HG03432 (cell line): ENCODE results near the gene CPEB4.

Source experiments
- ATAC-seq: cut with Tn5 transposase; IDR thresholded peaks from one replicate; pipeline ENCODE4 v1.9.1; 2021; ENCODE audit warnings: mild to moderate bottlenecking, moderate library complexity; ENCODE audit not compliant: unreplicated experiment

The CPEB4 gene

GRCh38 chr5:173941102-173941501 lies 53.0 kb downstream of the CPEB4 start:
- no peak for ATAC-seq

DNA sequence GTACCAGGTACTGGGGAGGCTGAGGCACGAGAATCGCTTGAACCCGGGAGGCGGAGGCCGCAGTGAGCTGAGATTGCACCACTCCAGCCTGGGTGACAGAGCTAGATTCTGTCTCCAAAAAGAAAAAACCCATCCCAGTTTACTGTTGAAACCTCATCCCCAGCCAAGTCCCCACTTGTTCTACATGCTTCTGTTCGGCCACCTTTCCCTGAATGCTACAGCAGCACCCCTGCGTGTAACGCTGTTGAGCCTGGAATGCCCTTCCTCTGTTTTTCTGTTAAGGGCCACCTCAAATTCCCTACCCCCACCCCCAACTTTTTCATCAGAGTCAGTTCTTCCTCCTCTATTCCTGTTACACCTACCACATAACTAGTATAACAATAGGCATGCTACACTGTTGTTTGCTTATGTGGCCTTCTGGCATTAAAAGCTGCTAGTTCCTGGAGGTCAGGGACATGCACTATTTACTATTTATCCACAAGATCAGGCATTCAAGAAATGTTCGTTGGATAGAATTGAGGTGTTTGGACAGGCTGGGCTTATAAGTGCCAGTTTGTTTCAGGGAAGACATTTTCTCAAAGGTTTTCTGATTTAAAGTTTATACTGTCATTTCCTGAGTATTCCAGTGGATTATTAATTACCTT lies 53.7 kb downstream of the CPEB4 start:
- ATAC-seq, result no peak

- ATAC-seq, result no peak
Measured at GRCh38 chr5:173944511-173944910, 56.4 kb downstream of the CPEB4 start.

GRCh38 chr5:173945160-173945559 lies 57.0 kb downstream of the CPEB4 start:
- ATAC-seq, result no peak

- ATAC-seq, result no peak
Measured at GRCh38 chr5:173946323-173946722, 58.2 kb downstream of the CPEB4 start.

GRCh38 chr5:173950829-173951228 lies 62.7 kb downstream of the CPEB4 start:
- ATAC-seq, result no peak

- ATAC-seq, result no peak
Measured at GRCh38 chr5:173953528-173954090, 65.5 kb downstream of the CPEB4 start.

DNA sequence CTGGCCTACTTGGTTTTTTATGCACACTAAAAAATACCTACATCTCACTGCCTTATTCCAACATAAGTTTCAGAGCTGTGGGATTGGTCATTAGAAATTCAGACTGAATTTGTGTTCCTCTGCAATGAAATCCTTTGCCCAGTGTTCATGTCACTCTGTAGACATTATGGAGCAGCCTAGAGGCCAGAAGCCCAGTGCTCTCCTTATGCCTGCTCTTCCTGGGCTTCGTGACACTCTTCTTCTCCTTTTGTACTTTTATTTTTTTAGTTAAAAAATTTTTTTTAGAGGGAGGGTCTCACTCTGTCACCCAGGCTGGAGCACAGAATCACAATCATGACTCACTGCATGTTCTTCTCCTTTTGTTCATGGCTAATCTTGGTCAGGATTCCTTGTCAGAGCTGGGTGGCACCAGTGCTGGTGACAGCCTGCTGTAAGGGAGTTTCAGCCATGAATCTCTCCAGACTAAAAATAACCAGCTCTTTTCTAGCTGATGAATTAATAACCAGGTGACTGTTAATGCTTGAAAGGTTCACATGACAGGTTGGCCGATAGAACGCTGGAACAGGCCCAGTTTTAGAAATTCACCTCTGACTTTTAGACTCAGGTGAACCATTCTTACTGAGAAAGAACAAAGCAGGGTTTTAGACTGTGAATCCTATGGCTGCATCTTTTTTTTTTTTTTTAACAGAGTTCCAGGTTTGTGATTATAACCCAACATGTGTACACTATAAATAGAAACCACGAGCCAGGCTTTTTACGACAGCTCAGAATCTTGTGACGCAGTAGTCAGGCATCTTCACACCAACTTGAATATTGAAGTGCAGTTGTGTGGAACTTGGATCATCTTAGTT lies 66.7 kb downstream of the CPEB4 start:
- ATAC-seq, result no peak

DNA sequence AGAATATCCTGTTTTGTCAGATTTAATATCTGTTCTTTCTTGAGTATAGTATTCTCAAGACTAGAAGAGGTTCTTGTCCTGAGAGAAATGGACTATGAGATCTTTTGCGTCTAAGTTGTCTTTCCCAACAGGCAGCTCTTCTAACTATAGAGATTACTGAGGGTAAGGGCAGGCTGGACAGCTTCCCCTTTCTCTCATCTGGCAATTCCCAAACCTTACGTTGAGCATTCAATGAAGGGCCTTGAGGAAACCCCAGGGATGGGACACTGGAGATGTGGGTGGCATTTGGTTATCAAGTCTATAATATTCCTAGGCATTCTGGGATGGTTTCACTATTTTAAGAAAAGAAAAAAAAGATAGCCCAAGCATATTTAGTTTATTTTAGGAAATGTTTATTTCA lies 72.8 kb downstream of the CPEB4 start:
- no peak for ATAC-seq

- no peak for ATAC-seq
Measured at GRCh38 chr5:173961418-173961817, 73.3 kb downstream of the CPEB4 start.

- ATAC-seq, result no peak
Measured at GRCh38 chr5:173962436-173962972, 74.4 kb downstream of the CPEB4 start.

DNA sequence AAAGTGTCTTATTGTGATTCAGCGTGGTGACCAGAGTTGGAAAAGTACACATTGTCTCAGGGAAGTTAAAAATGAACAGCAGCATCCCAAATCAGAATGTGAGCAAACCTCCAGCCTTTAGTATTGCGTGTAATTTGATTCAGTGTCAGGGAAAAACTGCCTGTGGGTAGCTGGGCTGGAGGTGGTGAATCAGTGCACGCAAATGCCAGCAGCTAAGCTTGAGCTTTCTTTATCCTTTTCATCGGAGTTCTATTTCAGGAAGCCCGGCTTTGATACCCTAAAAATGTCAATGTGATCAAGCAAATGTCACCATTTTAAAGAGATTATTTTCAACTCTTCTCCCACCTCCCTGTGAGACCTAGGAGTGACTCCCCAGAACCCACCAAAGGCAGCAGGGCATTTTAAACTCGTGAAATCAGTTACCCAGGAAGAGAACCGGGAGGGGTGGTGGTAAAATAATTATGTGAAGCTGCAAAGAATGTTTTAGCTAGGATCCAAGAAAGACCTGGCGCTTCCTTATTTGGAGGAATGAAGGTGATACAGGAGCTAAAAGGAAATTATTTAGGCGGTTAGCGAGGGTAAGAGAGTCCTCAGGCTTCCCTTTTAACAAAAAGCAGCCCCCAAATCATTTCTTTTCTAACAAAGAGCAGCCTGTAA lies 75.2 kb downstream of the CPEB4 start:
- ATAC-seq, result no peak

DNA sequence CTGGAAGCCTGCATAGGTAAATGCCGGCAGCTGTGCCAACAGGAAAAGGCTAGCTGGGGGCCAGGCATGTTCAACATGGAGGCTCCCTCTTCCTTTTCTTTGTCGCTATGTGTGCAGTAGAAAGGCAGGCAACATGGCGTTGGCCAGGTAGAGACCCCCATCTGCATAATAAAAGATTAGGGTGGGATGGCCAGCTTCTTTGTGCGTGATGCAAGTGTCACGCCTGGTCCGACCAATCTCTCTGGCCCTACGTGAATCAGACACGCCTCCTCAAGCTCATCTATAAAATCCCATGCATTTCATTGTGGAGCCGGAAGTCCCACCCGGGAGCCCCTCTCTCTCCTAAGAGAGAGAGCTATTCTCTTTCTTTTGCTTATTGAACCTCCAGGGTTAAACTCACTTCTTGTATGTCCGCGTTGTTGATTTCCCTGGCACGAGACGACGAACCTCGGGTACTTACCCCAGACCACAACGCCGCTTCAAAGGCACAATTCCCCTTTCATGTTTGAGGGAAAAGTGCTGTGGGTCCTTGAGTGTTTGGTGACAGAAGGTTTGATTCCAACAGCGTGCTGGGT lies 75.8 kb downstream of the CPEB4 start:
- no peak for ATAC-seq

DNA sequence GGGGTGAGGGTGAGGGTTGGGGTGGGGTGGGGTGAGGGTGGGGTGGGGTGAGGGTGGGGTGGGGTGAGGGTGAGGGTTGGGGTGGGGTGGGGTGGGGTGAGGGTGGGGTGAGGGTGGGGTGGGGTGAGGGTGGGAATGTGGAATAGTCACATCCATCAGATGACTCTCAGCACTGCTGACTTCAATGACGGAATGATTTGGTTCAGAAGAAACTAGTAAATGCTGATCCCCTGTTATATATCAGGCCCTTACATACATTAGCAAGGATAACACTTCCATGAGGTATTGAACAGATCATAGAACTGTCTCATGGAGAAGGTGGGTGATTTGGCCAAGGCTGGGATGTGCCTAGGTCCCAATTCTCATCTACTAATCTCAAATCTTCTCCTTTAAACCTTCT lies 76.4 kb downstream of the CPEB4 start:
- ATAC-seq, result no peak

DNA sequence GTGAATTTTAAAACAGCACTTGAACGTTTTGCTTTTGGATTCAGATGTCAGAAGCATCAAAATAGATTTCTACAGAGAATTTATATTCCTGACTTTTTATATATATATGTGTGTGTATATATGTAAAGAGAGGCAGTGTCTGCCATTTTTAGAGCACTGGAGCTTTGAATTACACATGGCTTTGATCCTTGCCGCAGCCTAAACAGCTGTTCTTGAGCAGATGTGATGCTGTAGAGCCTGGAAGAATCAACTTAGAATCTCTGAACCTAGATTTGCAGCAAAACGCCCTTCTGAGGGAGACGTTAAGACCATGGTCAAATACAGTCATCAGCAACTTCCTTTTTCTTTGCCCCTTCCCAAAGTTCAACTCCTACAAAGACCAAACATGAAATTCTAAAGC lies 79.1 kb downstream of the CPEB4 start:
- ATAC-seq, result no peak

- ATAC-seq, result no peak
Measured at GRCh38 chr5:173968154-173968797, 80.1 kb downstream of the CPEB4 start.

DNA sequence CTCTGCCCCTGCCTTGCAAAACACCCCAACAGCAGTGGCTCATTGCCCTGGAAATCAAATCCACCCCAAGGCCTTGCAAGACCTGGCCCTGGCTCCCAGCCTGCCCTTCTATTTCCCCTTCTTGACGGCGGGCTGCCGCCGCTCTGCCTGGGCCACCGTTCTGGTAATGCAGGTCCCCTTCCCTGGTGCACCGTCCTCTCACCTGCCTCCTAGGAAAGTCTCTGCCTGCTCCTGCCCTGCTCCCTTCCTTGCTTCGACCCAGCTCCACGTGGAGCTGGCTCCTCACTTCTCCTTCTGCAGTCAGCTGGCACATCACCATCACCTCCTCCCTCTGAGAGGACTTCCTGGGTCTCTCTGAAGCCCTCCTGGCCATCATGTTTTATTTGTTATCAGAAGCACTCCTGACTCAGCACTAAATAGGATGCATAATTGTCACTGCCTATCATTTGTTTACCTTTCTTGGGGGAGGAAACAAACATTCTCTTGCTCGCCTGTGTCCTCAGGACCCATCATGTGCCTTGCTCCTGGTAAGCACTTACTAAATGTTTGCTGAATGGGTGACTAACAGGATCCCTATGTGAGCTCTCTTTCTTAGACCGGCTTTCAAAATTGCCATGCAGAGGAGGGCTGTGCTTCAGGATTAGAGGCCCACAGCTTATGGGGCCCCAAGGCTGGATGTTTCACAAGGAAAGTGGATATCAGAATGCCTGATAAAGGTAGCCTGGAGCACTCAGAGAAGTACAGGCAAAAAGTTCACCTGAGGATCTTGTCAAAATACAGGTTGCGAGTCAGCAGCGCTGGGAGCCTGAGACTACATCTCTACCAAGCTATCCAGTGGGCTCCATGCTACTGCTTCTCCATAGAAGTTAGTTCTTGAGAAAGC lies 81.3 kb downstream of the CPEB4 start:
- ATAC-seq, result no peak

DNA sequence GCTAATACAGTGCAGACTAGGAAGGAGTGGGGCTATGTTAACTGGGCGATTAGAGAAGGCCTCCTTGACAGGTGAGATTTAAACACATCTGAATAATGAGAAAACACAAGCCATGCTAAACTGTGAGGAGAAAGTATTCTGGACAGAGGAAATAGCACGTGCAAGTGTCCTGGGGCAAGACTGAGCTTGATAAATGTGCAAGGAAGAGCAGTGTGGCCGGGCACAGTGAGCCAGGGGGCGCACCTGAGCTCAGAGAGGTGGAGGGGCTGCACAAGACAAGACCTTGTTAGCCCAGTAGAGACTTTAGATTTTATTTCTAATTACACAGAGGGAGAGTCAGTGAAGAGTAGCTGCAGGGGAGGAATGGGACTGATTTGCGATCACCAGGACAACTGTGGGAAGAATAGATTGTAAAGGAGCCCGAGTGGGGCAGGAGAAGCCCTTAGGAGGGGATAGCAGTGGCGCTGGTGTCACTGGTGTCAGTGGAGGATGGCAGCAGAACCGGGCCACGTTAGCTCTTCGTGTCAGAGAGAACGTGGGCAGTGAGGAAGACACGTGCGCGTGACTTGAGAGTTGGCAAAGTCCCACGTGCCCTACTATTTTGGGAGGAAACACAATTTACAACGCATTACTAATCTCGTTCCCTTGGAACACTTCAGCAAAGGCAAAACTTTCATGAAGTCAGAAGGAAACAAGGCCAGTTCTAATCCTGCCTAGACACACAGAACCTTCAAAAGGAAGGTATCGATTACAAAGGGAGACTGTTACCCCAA lies 82.9 kb downstream of the CPEB4 start:
- no peak for ATAC-seq
